Measurements from ENCODE around the gene BARX2. TPM values are rescaled to one million over a fixed set of nuclear protein-coding genes. Genes with fewer than 3 reads are reported as not detected.

The BARX2 gene
- total RNA-seq, 1 donor from 2014 or later, result 0.18 TPM

- no peak for DNase-seq (ENCODE audit: low spot score)
- H3K4me3 Mint-ChIP-seq (ENCODE audit: unreplicated experiment), result no peak overlapping the region
- H3K27ac Mint-ChIP-seq (ENCODE audit: unreplicated experiment), result peak overlapping the region; percentile 48
- H3K9me3 Mint-ChIP-seq (ENCODE audit: unreplicated experiment), result no peaks in the 10 kb centered on the region
- no peaks in the 10 kb centered on the region for H3K36me3 Mint-ChIP-seq (ENCODE audit: low read depth, unreplicated experiment)
- peaks cover 16% of the 10 kb centered on the region for H3K4me1 Mint-ChIP-seq (ENCODE audit: unreplicated experiment)
- peaks cover 3% of the 10 kb centered on the region for H3K27me3 Mint-ChIP-seq (ENCODE audit: unreplicated experiment)
- TF ChIP-seq CTCF (IDR thresholded peaks at IDR 0.05; ENCODE audit: unreplicated experiment), result no peak
Observed at GRCh38 chr11:129440028-129440713, 64.5 kb downstream of the BARX2 start.

GRCh38 chr11:129442171-129442570, 66.5 kb downstream of the BARX2 start:
- peaks cover 27% of the 10 kb centered on the region for H3K4me1 Mint-ChIP-seq (ENCODE audit: unreplicated experiment)
- H3K9me3 Mint-ChIP-seq (ENCODE audit: unreplicated experiment), result no peaks in the 10 kb centered on the region
- no peaks in the 10 kb centered on the region for H3K36me3 Mint-ChIP-seq (ENCODE audit: low read depth, unreplicated experiment)
- no peak overlapping the region for H3K4me3 Mint-ChIP-seq (ENCODE audit: unreplicated experiment)
- no peak for DNase-seq (ENCODE audit: low spot score)
- H3K27me3 Mint-ChIP-seq (ENCODE audit: unreplicated experiment), result peaks cover 3% of the 10 kb centered on the region
- TF ChIP-seq CTCF (IDR thresholded peaks at IDR 0.05; ENCODE audit: unreplicated experiment), result no peak
- H3K27ac Mint-ChIP-seq (ENCODE audit: unreplicated experiment), result no peak overlapping the region

DNA sequence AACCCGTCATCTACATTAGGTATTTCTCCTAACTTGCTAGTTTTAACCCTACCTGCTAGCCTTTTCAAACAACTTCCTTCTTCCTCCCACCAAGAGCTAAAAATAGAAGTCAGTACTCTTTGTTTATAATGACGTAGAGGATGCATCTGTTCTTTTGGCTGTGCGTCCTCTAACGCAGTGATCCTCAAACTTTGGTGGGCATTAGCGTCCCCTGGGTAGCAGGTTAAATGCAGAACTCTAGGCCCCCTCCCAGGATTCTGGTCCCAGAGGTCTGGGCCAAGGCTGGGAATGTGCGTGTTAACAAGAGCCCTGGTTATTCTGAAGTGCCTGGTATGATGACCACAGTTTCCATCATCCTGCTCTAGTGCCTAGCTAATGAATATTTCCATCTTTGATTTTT, 67.6 kb downstream of the BARX2 start:
- TF ChIP-seq CTCF (IDR thresholded peaks at IDR 0.05; ENCODE audit: unreplicated experiment), result no peak
- Mint-ChIP-seq H3K4me1 (ENCODE audit: unreplicated experiment) (peaks cover 35% of the 10 kb centered on the region), H3K4me3 (ENCODE audit: unreplicated experiment) (no peak overlapping the region), H3K27ac (ENCODE audit: unreplicated experiment) (no peak overlapping the region), H3K36me3 (ENCODE audit: low read depth, unreplicated experiment) (no peaks in the 10 kb centered on the region), H3K27me3 (ENCODE audit: unreplicated experiment) (peaks cover 3% of the 10 kb centered on the region), H3K9me3 (ENCODE audit: unreplicated experiment) (peaks cover 5% of the 10 kb centered on the region)
- no peak for DNase-seq (ENCODE audit: low spot score)

- Mint-ChIP-seq H3K27ac (ENCODE audit: unreplicated experiment) (no peak overlapping the region), H3K27me3 (ENCODE audit: unreplicated experiment) (no peaks in the 10 kb centered on the region), H3K9me3 (ENCODE audit: unreplicated experiment) (peaks cover 5% of the 10 kb centered on the region), H3K4me3 (ENCODE audit: unreplicated experiment) (no peak overlapping the region), H3K4me1 (ENCODE audit: unreplicated experiment) (peaks cover 29% of the 10 kb centered on the region), H3K36me3 (ENCODE audit: low read depth, unreplicated experiment) (no peaks in the 10 kb centered on the region)
- TF ChIP-seq CTCF (IDR thresholded peaks at IDR 0.05; ENCODE audit: unreplicated experiment), result no peak
- no peak for DNase-seq (ENCODE audit: low spot score)
Observed at GRCh38 chr11:129444274-129444673, 68.6 kb downstream of the BARX2 start.

DNA sequence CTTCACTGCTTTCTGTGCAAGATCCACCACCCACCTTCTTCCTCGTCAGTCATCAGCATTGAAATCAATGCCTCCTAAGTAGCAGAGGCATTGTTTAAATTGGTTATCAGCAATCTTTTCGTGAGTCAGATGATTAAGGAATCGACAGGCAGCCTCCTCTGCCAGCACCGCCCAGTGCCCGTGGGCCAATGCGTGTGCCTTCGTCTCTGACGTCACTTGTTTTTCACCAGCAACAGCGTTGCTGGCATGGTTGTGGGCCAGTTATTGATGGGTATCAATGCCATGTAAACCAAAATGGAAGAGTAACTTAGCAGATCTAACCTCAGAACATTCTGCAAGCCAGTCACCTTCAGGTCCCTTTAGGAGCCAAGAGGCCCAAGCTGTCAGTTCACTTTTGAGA, 69.6 kb downstream of the BARX2 start:
- Mint-ChIP-seq H3K27me3 (ENCODE audit: unreplicated experiment) (no peaks in the 10 kb centered on the region), H3K4me3 (ENCODE audit: unreplicated experiment) (no peak overlapping the region), H3K36me3 (ENCODE audit: low read depth, unreplicated experiment) (no peaks in the 10 kb centered on the region), H3K9me3 (ENCODE audit: unreplicated experiment) (peaks cover 5% of the 10 kb centered on the region), H3K4me1 (ENCODE audit: unreplicated experiment) (peaks cover 29% of the 10 kb centered on the region), H3K27ac (ENCODE audit: unreplicated experiment) (no peak overlapping the region)
- TF ChIP-seq CTCF (IDR thresholded peaks at IDR 0.05; ENCODE audit: unreplicated experiment), result no peak
- no peak for DNase-seq (ENCODE audit: low spot score)

Measured in endothelial cell (in vitro differentiated cells).